Adrenal gland (tissue), 12 donors: ENCODE results near the gene FAM98B. TPM values are rescaled to one million over a fixed set of nuclear protein-coding genes. Genes with fewer than 3 reads are reported as not detected.

Source experiments
- DNase-seq, 7 donors: peaks; one replicate each; pipeline ENCODE4 v3.0.0-alpha.2; 2019 to 2020
- H3K27ac ChIP-seq, 5 donors: fragments of 200-600 bp; sonication (generic) in 4 of 5; 1 replicate in 3 of 5; 2 replicates in 2 of 5; pipeline versions ENCODE4 v1.5.1 to v1.8.0; 2016 to 2020; ENCODE audit warnings: mild to moderate bottlenecking in 1 of 5
- H3K27me3 ChIP-seq: fragments of 200-600 bp; 2 replicates; pipeline ENCODE4 v1.8.0; 2021
- H3K36me3 ChIP-seq, 2 donors: fragments of 200-600 bp; replicated peaks in 1 of 2; 1 replicate in 1 of 2; 2 replicates in 1 of 2; pipeline versions ENCODE4 v1.5.1 to v1.8.0; 2018 to 2022
- H3K4me1 ChIP-seq, 2 donors: fragments of 200-600 bp; replicated peaks in 1 of 2; 1 replicate in 1 of 2; 2 replicates in 1 of 2; pipeline versions ENCODE4 v1.5.1 to v1.8.0; 2018 to 2021
- H3K4me3 ChIP-seq, 4 donors: fragments of 200-600 bp; sonication (generic) in 3 of 4; one replicate each; pipeline ENCODE4 v1.5.1; 2016 to 2018
- H3K9me3 ChIP-seq, 3 donors: fragments of 200-600 bp; sonication (generic) in 1 of 3; replicated peaks in 1 of 3; 1 replicate in 2 of 3; 2 replicates in 1 of 3; pipeline versions ENCODE4 v1.5.1 to v1.8.0; 2016 to 2021
- POLR2A ChIP-seq, 2 donors: fragments of 450-650 bp; IDR thresholded peaks; one replicate each; pipeline ENCODE4 v1.6.1; 2017; ENCODE audit warnings: antibody characterized with exemption in 2 of 2, mild to moderate bottlenecking in 2 of 2, moderate library complexity in 1 of 2
- WGBS, 4 donors: extraction: QIAGEN DNeasy Blood & Tissue Kit in 2 of 4; methylation state at CpG; one replicate each; pipeline versions ENCODE4 v1.1.5 to v1.1.7; 2013 to 2017; 5-methylcytosine and 5-hydroxymethylcytosine counted together
- intact Hi-C, 2 donors: fragments of 100-400 bp; cut with DNase I; formaldehyde crosslinking; loops; one replicate each; pipeline versions ENCODE4 v1.14.1 to v1.15.0; 2022 to 2023
- polyA plus RNA-seq, 3 donors: library from polyadenylated mRNA; stranded (reverse); fragments of 200-250 nt in 2 of 3; fragments of 350-450 nt in 1 of 3; fragmentation: Illumina TruSeq in 1 of 3; extraction: RNeasy Lipid Tissue Mini Kit (QIAGEN cat#74804) in 1 of 3; gene quantifications; one replicate each; pipeline ENCODE4 v1.2.3, GENCODE V29; 2013 to 2014
- total RNA-seq, 9 donors: library from RNA; depleted of rRNA in 4 of 9; stranded (reverse); fragments of >200 nt in 4 of 9; fragments of 120-200 nt in 1 of 9; fragmentation: NEBNext Ultra II Directional in 1 of 9; extraction: Animal tissue kit (Norgen Biotek cat#: 25700) in 1 of 9; gene quantifications; one replicate each; pipeline versions ENCODE4 v1.1.0 to v1.2.4, GENCODE V29; 2013 to 2023
- TF ChIP-seq, protein P1 (sequence below), 6 experiments: fragments of 450-650 bp in 4 of 6; fragments of 200-600 bp in 2 of 6; sonication (generic) in 1 of 6; IDR thresholded peaks; 1 replicate in 5 of 6; 2 replicates in 1 of 6; pipeline versions ENCODE4 v1.5.1 to v1.8.0; 2016 to 2021; ENCODE audit warnings: antibody characterized with exemption in 6 of 6, mild to moderate bottlenecking in 2 of 6, moderate library complexity in 1 of 6
- donor health status: healthy with polysubstance abuse.
- donor health status: Bipolar disorder and iron deficiency.
- donor health status: DM: yes; HTN: yes; CAD: no.
- donor health status: DM: no; HTN: no; CAD: no.
- donor health status: DM: no; HTN: no; CAD: no.
- donor health status: DM: yes; HTN: yes; CAD: no.

Gene FAM98B
- total and polyA plus RNA-seq, 12 donors: 3.0 to 30.1 (median 12.3) TPM

DNA sequence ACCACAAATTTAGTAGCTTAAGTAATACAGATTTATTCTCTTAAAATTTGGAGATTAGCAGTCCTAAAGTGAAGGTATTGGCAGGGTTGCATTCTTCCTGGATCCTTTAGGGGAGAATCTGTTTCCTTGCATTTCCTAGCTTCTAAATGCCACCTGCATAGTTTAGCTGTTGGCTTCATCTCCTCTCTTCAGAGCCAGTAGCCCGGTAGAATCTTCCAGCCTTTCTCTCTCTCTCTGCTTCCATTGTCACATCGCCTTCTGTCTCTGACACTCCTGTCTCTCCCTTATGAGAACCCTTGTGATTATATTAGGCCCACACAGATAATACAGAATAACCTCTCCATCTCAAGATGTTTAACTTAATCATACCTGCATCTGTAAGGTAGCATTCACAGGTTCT, 21.4 kb downstream of the FAM98B start:
- no peak overlapping the region for H3K4me3 ChIP-seq
- H3K9me3 ChIP-seq: no peaks in the 10 kb centered on the region
- TF ChIP-seq POLR2A (IDR thresholded peaks at IDR 0.05): no peak
- TF ChIP-seq, protein P1, sequence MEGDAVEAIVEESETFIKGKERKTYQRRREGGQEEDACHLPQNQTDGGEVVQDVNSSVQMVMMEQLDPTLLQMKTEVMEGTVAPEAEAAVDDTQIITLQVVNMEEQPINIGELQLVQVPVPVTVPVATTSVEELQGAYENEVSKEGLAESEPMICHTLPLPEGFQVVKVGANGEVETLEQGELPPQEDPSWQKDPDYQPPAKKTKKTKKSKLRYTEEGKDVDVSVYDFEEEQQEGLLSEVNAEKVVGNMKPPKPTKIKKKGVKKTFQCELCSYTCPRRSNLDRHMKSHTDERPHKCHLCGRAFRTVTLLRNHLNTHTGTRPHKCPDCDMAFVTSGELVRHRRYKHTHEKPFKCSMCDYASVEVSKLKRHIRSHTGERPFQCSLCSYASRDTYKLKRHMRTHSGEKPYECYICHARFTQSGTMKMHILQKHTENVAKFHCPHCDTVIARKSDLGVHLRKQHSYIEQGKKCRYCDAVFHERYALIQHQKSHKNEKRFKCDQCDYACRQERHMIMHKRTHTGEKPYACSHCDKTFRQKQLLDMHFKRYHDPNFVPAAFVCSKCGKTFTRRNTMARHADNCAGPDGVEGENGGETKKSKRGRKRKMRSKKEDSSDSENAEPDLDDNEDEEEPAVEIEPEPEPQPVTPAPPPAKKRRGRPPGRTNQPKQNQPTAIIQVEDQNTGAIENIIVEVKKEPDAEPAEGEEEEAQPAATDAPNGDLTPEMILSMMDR (IDR thresholded peaks at IDR 0.05): no peak
- H3K4me1 ChIP-seq: no peaks in the 10 kb centered on the region
- no peaks in the 10 kb centered on the region for H3K36me3 ChIP-seq
- WGBS, 4 donors: 95 to 100% (median 98%) methylated on average over 2 of the region's 2 CpGs
- no peak for DNase-seq
- no peak overlapping the region for H3K27ac ChIP-seq
- H3K27me3 ChIP-seq: no peaks in the 10 kb centered on the region
- intact Hi-C loops: no loop called here

DNA sequence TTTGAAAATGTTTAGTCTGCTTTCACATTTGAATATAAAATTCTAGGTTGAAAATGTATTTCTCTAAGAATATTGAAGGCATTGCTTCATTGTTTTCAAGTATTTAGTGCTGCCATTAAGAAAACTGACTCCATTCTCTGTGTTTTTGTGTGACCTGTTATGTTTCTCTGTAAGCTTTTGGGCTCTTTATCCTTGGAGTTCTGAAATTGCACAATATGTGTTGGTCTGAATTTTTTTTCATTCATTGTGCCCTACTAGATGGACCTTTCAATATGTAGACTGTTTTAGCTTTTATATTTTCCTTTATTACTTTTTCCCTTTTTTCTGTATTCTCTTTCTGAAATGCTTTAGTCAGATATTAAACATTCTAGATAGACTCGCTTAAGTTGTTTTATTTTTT, 22.2 kb downstream of the FAM98B start:
- intact Hi-C loops: no loop called here
- no peak for TF ChIP-seq POLR2A (IDR thresholded peaks at IDR 0.05)
- TF ChIP-seq, protein P1 (IDR thresholded peaks at IDR 0.05): no peak
- H3K4me1 ChIP-seq: no peaks in the 10 kb centered on the region
- 92 to 100% (median 98%) methylated on average over 1 of the region's 1 CpG for WGBS, 4 donors
- DNase-seq: no peak
- H3K9me3 ChIP-seq: no peaks in the 10 kb centered on the region
- H3K4me3 ChIP-seq: no peak overlapping the region
- H3K36me3 ChIP-seq: no peaks in the 10 kb centered on the region
- no peaks in the 10 kb centered on the region for H3K27me3 ChIP-seq
- H3K27ac ChIP-seq: no peak overlapping the region

DNA sequence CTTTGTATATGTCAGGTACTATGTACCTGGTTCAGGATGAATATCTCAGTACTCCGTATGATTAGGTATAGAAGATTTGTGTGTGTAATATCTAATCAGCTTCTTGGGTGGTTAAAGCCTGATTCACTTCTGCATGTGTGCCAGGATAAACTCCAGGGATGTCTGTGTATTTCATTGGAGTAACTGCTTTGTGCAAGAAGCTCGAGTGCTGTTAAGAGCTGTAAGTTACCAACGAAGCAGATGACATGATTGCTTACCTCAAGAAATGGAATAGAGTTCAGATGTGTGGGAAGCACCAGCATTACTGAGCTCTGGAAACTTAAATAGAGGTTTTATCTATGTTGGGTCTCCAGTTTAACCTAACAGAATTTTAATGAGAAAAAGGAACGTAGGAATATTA, 23.7 kb downstream of the FAM98B start:
- intact Hi-C loops: no loop called here
- DNase-seq: no peak
- Histone ChIP-seq H3K4me1 (no peaks in the 10 kb centered on the region), H3K36me3 (no peaks in the 10 kb centered on the region), H3K9me3 (no peaks in the 10 kb centered on the region), H3K4me3 (no peak overlapping the region), H3K27me3 (no peaks in the 10 kb centered on the region), H3K27ac (no peak overlapping the region)
- WGBS, 4 donors: 75 to 89% (median 85%) methylated on average over 4 of the region's 4 CpGs
- TF ChIP-seq POLR2A (IDR thresholded peaks at IDR 0.05): no peak
- TF ChIP-seq, protein P1 (IDR thresholded peaks at IDR 0.05): no peak

DNA sequence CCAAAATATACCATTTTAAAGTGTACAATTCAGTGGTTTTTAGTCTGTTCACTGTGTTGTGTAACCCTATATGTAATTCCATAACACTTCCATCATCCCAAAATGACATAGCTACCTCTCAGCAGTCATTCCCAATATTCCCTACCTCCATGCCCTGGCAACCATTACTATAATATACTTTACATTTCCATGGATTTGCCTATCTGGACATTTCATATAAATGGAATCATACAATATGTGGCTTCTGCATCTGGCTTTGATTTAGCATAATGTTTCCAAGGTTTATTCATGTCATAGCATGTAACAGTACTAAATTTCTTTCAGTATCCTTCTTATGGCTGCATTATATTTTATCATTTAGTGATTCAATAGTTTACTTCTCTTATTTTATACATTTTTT, 25.3 kb downstream of the FAM98B start:
- intact Hi-C loops: no loop called here
- Histone ChIP-seq H3K4me1 (no peaks in the 10 kb centered on the region), H3K27me3 (no peaks in the 10 kb centered on the region), H3K4me3 (no peak overlapping the region), H3K9me3 (no peaks in the 10 kb centered on the region), H3K27ac (no peak overlapping the region), H3K36me3 (no peaks in the 10 kb centered on the region)
- TF ChIP-seq, protein P1 (IDR thresholded peaks at IDR 0.05): no peak
- TF ChIP-seq POLR2A (IDR thresholded peaks at IDR 0.05): no peak
- no peak for DNase-seq
